Vagina (tissue), 2 donors: ENCODE measurements around the gene MYO10. TPM values are rescaled to one million over a fixed set of nuclear protein-coding genes. Genes with fewer than 3 reads are reported as not detected.

Experiments used
- DNase-seq, 2 donors: peaks; one replicate each; pipeline ENCODE4 v3.0.0-alpha.2; 2017; ENCODE audit errors: extremely low spot score in 2 of 2
- H3K27ac ChIP-seq: fragments of 200-600 bp; sonication (generic); one replicate; pipeline ENCODE4 v1.5.1; 2019
- H3K27me3 ChIP-seq: fragments of 200-600 bp; sonication (generic); one replicate; pipeline ENCODE4 v1.5.1; 2019
- H3K36me3 ChIP-seq, 2 donors: fragments of 200-600 bp; sonication (generic); one replicate each; pipeline ENCODE4 v1.5.1; 2017 to 2019
- H3K4me1 ChIP-seq: fragments of 200-600 bp; sonication (generic); one replicate; pipeline ENCODE4 v1.5.1; 2019
- H3K4me3 ChIP-seq, 2 donors: fragments of 200-600 bp; sonication (generic); 1 replicate in 1 of 2; 2 replicates in 1 of 2; pipeline ENCODE4 v1.5.1; 2016 to 2019
- H3K9me3 ChIP-seq: fragments of 200-600 bp; sonication (generic); one replicate; pipeline ENCODE4 v1.5.1; 2019
- POLR2A ChIP-seq, 2 donors: fragments of 450-650 bp; IDR thresholded peaks; one replicate each; pipeline ENCODE4 v1.6.1; 2017; ENCODE audit warnings: antibody characterized with exemption in 2 of 2, mild to moderate bottlenecking in 2 of 2, moderate library complexity in 2 of 2
- POLR2AphosphoS5 ChIP-seq, 2 donors: sonication (generic); formaldehyde crosslinking; IDR thresholded peaks; one replicate each; pipeline ENCODE4 v1.9.0; 2017; ENCODE audit warnings: antibody characterized with exemption in 2 of 2, mild to moderate bottlenecking in 2 of 2, low read depth in 1 of 2; ENCODE audit not compliant: insufficient read depth in 1 of 2
- intact Hi-C: fragments of 100-400 bp; cut with DNase I; formaldehyde crosslinking; loops from one replicate; pipeline ENCODE4 v1.15.1; 2023
- total RNA-seq: library from RNA; depleted of rRNA; stranded (reverse); fragments of >200 nt; gene quantifications from one replicate; pipeline ENCODE4 v1.2.3, GENCODE V29; 2016
- TF ChIP-seq, protein P1 (sequence below), 3 experiments: fragments of 450-650 bp in 2 of 3; fragments of 200-600 bp in 1 of 3; sonication (generic) in 1 of 3; IDR thresholded peaks; one replicate each; pipeline ENCODE4 v1.5.1; 2017 to 2019; ENCODE audit warnings: antibody characterized with exemption in 3 of 3, mild to moderate bottlenecking in 2 of 3, moderate library complexity in 2 of 3

Gene MYO10
- total RNA-seq, 1 donor from 2014 or later, result 22.1 TPM

DNA sequence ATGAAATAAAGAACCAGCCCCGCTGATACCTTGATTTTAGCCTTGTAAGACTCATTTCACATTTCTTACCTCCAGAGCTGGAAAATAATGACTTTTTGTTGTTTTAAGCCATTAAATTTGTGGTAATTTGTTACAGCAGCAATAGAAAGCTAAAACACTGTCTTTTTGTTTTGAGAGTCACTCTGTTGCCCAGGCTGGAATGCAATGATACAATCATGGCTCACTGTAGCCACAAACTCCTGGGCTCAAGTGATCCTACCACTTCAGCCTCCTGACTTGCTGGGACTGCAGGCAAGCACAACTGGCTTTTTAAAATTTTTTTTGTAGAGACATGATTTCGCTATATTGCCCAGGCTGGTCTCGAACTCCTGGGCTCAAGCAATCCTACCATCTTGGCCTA lies 34.7 kb upstream of the MYO10 start:
- intact Hi-C loops, result no loop called here
- H3K27me3 ChIP-seq, result no peaks in the 10 kb centered on the region

DNA sequence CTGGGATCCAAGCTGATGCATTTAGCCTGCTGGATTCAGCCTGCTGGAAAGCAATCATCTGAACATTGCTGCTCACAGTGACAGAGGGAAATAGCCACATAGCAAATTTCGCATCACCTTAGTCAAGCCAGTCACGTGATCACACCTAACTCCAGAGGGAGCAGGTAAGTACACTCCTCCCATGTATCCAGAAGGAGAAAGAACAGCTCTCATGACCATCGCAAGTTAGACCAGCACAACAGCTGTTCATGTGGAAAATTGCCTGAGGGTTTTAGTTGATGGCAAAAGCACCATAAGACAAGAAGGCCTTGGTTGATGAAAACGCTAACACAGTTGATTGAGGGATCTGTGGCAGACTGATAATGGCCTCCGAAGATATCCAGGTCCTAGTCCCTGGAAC lies 34.2 kb upstream of the MYO10 start:
- H3K4me1 ChIP-seq, result no peaks in the 10 kb centered on the region
- DNase-seq, result no peak
- H3K27ac ChIP-seq, result no peak overlapping the region
- no peak overlapping the region for H3K4me3 ChIP-seq
- intact Hi-C loops, result no loop called here
- no peaks in the 10 kb centered on the region for H3K36me3 ChIP-seq
- TF ChIP-seq POLR2AphosphoS5 (IDR thresholded peaks at IDR 0.05; ENCODE audit: insufficient read depth in 1 of 2, low read depth in 1 of 2) (no peak), POLR2A (IDR thresholded peaks at IDR 0.05) (no peak)
- TF ChIP-seq, protein P1, sequence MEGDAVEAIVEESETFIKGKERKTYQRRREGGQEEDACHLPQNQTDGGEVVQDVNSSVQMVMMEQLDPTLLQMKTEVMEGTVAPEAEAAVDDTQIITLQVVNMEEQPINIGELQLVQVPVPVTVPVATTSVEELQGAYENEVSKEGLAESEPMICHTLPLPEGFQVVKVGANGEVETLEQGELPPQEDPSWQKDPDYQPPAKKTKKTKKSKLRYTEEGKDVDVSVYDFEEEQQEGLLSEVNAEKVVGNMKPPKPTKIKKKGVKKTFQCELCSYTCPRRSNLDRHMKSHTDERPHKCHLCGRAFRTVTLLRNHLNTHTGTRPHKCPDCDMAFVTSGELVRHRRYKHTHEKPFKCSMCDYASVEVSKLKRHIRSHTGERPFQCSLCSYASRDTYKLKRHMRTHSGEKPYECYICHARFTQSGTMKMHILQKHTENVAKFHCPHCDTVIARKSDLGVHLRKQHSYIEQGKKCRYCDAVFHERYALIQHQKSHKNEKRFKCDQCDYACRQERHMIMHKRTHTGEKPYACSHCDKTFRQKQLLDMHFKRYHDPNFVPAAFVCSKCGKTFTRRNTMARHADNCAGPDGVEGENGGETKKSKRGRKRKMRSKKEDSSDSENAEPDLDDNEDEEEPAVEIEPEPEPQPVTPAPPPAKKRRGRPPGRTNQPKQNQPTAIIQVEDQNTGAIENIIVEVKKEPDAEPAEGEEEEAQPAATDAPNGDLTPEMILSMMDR (IDR thresholded peaks at IDR 0.05), result no peak
- no peaks in the 10 kb centered on the region for H3K27me3 ChIP-seq
- H3K9me3 ChIP-seq, result no peaks in the 10 kb centered on the region

More for the DNA sequence above, 34.7 kb upstream of the MYO10 start:
- H3K4me1 ChIP-seq, result no peaks in the 10 kb centered on the region
- TF ChIP-seq, protein P1 (IDR thresholded peaks at IDR 0.05), result no peak
- TF ChIP-seq POLR2AphosphoS5 (IDR thresholded peaks at IDR 0.05; ENCODE audit: insufficient read depth in 1 of 2, low read depth in 1 of 2) (no peak), POLR2A (IDR thresholded peaks at IDR 0.05) (no peak)
- no peak overlapping the region for H3K27ac ChIP-seq
- no peak for DNase-seq
- H3K9me3 ChIP-seq, result no peaks in the 10 kb centered on the region
- H3K4me3 ChIP-seq, result no peak overlapping the region
- H3K36me3 ChIP-seq, result no peaks in the 10 kb centered on the region

DNA sequence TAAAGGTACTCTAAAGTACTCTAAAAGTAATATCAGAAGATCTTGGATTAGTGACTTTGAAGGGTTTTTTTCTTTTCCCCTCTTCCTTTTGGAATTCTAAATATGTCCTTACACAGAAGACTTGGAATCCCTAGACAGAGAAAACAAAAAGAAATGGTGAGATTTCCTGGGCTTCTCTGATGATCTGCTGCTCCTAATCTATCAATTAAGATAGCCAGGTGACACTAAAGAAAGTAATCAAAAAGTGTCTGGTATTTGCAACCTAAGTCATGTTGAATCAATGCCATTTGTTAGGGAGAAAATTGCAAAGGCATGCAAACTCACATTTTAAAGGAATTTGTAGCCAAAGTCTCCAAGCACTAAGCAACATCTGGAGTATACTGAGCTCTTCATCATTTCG lies 29.5 kb upstream of the MYO10 start:
- Histone ChIP-seq H3K36me3 (no peaks in the 10 kb centered on the region), H3K27me3 (no peaks in the 10 kb centered on the region)

DNA sequence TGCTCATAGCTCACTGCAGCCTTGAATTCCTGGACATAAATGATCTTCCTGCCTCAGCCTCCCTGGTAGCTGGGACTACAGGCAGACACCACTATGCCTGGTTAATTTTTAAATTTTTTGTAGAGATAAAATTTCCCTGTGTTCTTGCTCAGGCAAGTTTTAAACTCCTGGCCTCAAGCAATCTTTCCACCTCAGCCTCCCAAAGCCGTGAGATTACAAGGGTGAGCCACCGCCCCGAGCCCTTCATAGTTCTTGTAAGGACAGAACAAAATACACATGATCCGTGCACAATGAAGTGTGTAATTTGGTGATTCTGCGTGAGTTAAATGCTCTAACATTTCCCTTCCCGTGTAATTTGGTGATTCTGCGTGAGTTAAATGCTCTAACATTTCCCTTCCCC lies 27.7 kb upstream of the MYO10 start:
- intact Hi-C loops, result no loop called here
- Histone ChIP-seq H3K4me1 (no peaks in the 10 kb centered on the region), H3K27me3 (no peaks in the 10 kb centered on the region), H3K4me3 (no peak overlapping the region), H3K9me3 (no peaks in the 10 kb centered on the region), H3K27ac (no peak overlapping the region), H3K36me3 (no peaks in the 10 kb centered on the region)
- no peak for DNase-seq
- TF ChIP-seq POLR2AphosphoS5 (IDR thresholded peaks at IDR 0.05; ENCODE audit: insufficient read depth in 1 of 2, low read depth in 1 of 2) (no peak), POLR2A (IDR thresholded peaks at IDR 0.05) (no peak)
- TF ChIP-seq, protein P1 (IDR thresholded peaks at IDR 0.05), result no peak

More for the DNA sequence above, 29.5 kb upstream of the MYO10 start:
- no peak overlapping the region for H3K4me3 ChIP-seq
- intact Hi-C loops, result no loop called here
- no peak for TF ChIP-seq POLR2AphosphoS5 (IDR thresholded peaks at IDR 0.05; ENCODE audit: insufficient read depth in 1 of 2, low read depth in 1 of 2)
- no peak for TF ChIP-seq POLR2A (IDR thresholded peaks at IDR 0.05)
- TF ChIP-seq, protein P1 (IDR thresholded peaks at IDR 0.05), result no peak
- no peaks in the 10 kb centered on the region for H3K4me1 ChIP-seq
- no peak overlapping the region for H3K27ac ChIP-seq
- H3K9me3 ChIP-seq, result no peaks in the 10 kb centered on the region
- DNase-seq, result no peak

DNA sequence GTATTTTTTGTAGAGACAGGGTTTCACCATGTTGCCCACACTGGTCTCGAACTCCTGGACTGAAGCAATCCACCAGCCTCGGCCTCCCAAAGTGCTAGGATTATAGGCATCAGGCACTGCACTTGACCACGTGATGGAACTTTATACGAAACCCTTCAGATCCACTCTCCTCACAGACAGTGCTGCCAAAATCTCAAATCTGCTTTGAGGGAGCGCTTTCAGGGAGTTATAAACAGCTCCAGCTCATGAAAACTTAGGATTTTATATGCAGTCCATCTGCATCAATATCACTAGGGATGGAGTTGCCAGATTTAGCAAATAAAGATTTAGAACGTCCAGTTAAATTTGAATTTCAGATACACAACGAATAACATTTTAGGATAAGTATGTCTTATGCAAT lies 25.0 kb upstream of the MYO10 start:
- H3K4me3 ChIP-seq, result no peak overlapping the region
- DNase-seq, result no peak
- no peaks in the 10 kb centered on the region for H3K9me3 ChIP-seq
- no peaks in the 10 kb centered on the region for H3K27me3 ChIP-seq
- intact Hi-C loops, result no loop called here
- H3K27ac ChIP-seq, result no peak overlapping the region
- no peaks in the 10 kb centered on the region for H3K4me1 ChIP-seq
- no peaks in the 10 kb centered on the region for H3K36me3 ChIP-seq
- TF ChIP-seq POLR2AphosphoS5 (IDR thresholded peaks at IDR 0.05; ENCODE audit: insufficient read depth in 1 of 2, low read depth in 1 of 2) (no peak), POLR2A (IDR thresholded peaks at IDR 0.05) (no peak)
- TF ChIP-seq, protein P1 (IDR thresholded peaks at IDR 0.05), result no peak
